Spinal cord (tissue), 10 donors: ENCODE results near the gene POMZP3. TPM values are rescaled to one million over a fixed set of nuclear protein-coding genes. Genes with fewer than 3 reads are reported as not detected.
A peak's percentile ranks its signal among the peaks of the same experiment; 100 is the strongest.
"Not testable (repeated sequence)": the region's sequence is repeated elsewhere in the genome, so short reads cannot be mapped to it uniquely, and the experiment has no call there.

ENCODE experiments used
- DNase-seq, 6 donors: peaks; one replicate each; pipeline versions ENCODE4 v3.0.0 to v3.0.0-alpha.2; 2013 to 2015; ENCODE audit warnings: low spot score in 6 of 6, low read depth in 4 of 6
- H3K27ac ChIP-seq: one replicate; pipeline ENCODE4 v1.5.1; 2013; ENCODE audit warnings: low read depth, low read length, control low read depth
- H3K27me3 ChIP-seq: one replicate; pipeline ENCODE4 v1.6.1; 2013; ENCODE audit warnings: low read length; ENCODE audit not compliant: control insufficient read depth, insufficient read depth
- H3K36me3 ChIP-seq: one replicate; pipeline ENCODE4 v1.6.1; 2013; ENCODE audit warnings: low read length; ENCODE audit not compliant: control insufficient read depth, insufficient read depth
- H3K4me1 ChIP-seq: one replicate; pipeline ENCODE4 v1.6.1; 2013; ENCODE audit warnings: low read length; ENCODE audit not compliant: control insufficient read depth, insufficient read depth
- H3K4me3 ChIP-seq: one replicate; pipeline ENCODE4 v1.5.1; 2013; ENCODE audit warnings: low read depth, low read length, control low read depth
- H3K9me3 ChIP-seq: one replicate; pipeline ENCODE4 v1.6.1; 2013; ENCODE audit warnings: low read length; ENCODE audit not compliant: control insufficient read depth, insufficient read depth
- WGBS: methylation state at CpG from one replicate; pipeline ENCODE4 v1.1.5; 2013; ENCODE audit warnings: missing lambda C conversion rate; ENCODE audit not compliant: insufficient coverage; 5-methylcytosine and 5-hydroxymethylcytosine counted together
- polyA plus RNA-seq, 2 donors: library from polyadenylated mRNA; unstranded; fragments of 120-200 nt; gene quantifications; one replicate each; pipeline ENCODE4 v1.2.1, GENCODE V29; 2013; ENCODE audit not compliant: insufficient read length in 2 of 2
- total RNA-seq, 2 donors: library from RNA; depleted of rRNA in 1 of 2; stranded (reverse); fragments of 120-200 nt in 1 of 2; fragments of >200 nt in 1 of 2; gene quantifications; one replicate each; pipeline versions ENCODE4 v1.2.3 to v1.2.4, GENCODE V29; 2013 to 2014
- donor health status: healthy.

The POMZP3 gene
- total and polyA plus RNA-seq, 4 donors: 4.7 to 30.4 (median 15.9) TPM

GRCh38 chr7:76591602-76592304 is 35.3 kb downstream of the POMZP3 start:
- H3K4me1 ChIP-seq, H3K9me3 ChIP-seq, H3K4me3 ChIP-seq, H3K36me3 ChIP-seq, H3K27me3 ChIP-seq, DNase-seq, H3K27ac ChIP-seq: not testable (repeated sequence)
- 25% methylated on average over 1 of the region's 2 CpGs for WGBS

- DNase-seq, H3K4me1 ChIP-seq, H3K36me3 ChIP-seq, H3K9me3 ChIP-seq, H3K4me3 ChIP-seq, H3K27me3 ChIP-seq, H3K27ac ChIP-seq: not testable (repeated sequence)
- no CpG with 5 or more reads among the region's 3 CpGs for WGBS
Observed at GRCh38 chr7:76591033-76591432, 36.0 kb downstream of the POMZP3 start.

GRCh38 chr7:76588586-76588985 is 38.5 kb downstream of the POMZP3 start:
- no CpG with 5 or more reads among the region's 1 CpG for WGBS
- not testable (repeated sequence) for DNase-seq, H3K4me3 ChIP-seq, H3K27me3 ChIP-seq, H3K36me3 ChIP-seq, H3K27ac ChIP-seq, H3K4me1 ChIP-seq, H3K9me3 ChIP-seq

- H3K27me3 ChIP-seq, H3K36me3 ChIP-seq, H3K4me1 ChIP-seq, H3K9me3 ChIP-seq, H3K27ac ChIP-seq, DNase-seq, H3K4me3 ChIP-seq: not testable (repeated sequence)
- WGBS: 88% methylated on average over 1 of the region's 2 CpGs
Observed at GRCh38 chr7:76586585-76587315, 40.3 kb downstream of the POMZP3 start.

- not testable (repeated sequence) for H3K4me1 ChIP-seq, H3K4me3 ChIP-seq, H3K36me3 ChIP-seq, H3K27me3 ChIP-seq, H3K9me3 ChIP-seq
- peak in 1 of 6 donors; percentile 53 for DNase-seq
- 59% methylated on average over 4 of the region's 5 CpGs for WGBS
- H3K27ac ChIP-seq: peak overlapping the region; percentile 71
Observed at GRCh38 chr7:76583636-76584281, 43.3 kb downstream of the POMZP3 start.

- DNase-seq: peak in 5 of 6 donors; percentile 17 to 86 (median 36)
- not testable (repeated sequence) for H3K9me3 ChIP-seq, H3K36me3 ChIP-seq, H3K27me3 ChIP-seq, H3K4me1 ChIP-seq, H3K4me3 ChIP-seq
- no CpG with 5 or more reads among the region's 2 CpGs for WGBS
- H3K27ac ChIP-seq: peak overlapping the region; percentile 71
Observed at GRCh38 chr7:76582848-76583631, 44.0 kb downstream of the POMZP3 start.

- not testable (repeated sequence) for H3K4me1 ChIP-seq, H3K27ac ChIP-seq, H3K4me3 ChIP-seq, H3K9me3 ChIP-seq, H3K27me3 ChIP-seq, H3K36me3 ChIP-seq
- 37% methylated on average over 2 of the region's 3 CpGs for WGBS
- DNase-seq: peak in 1 of 6 donors; percentile 11
Observed at GRCh38 chr7:76575919-76576655, 51.0 kb downstream of the POMZP3 start.

- no CpG with 5 or more reads among the region's 2 CpGs for WGBS
- H3K9me3 ChIP-seq, H3K36me3 ChIP-seq, H3K27ac ChIP-seq, H3K4me3 ChIP-seq, H3K4me1 ChIP-seq, H3K27me3 ChIP-seq, DNase-seq: not testable (repeated sequence)
Observed at GRCh38 chr7:76575431-76575830, 51.6 kb downstream of the POMZP3 start.

- not testable (repeated sequence) for H3K4me1 ChIP-seq, H3K27me3 ChIP-seq, H3K27ac ChIP-seq, H3K36me3 ChIP-seq, H3K9me3 ChIP-seq, H3K4me3 ChIP-seq, DNase-seq
- no CpG with 5 or more reads among the region's 3 CpGs for WGBS
Observed at GRCh38 chr7:76572296-76572695, 54.8 kb downstream of the POMZP3 start.
